ENCODE measurements around the gene TSKS.

The TSKS gene

DNA sequence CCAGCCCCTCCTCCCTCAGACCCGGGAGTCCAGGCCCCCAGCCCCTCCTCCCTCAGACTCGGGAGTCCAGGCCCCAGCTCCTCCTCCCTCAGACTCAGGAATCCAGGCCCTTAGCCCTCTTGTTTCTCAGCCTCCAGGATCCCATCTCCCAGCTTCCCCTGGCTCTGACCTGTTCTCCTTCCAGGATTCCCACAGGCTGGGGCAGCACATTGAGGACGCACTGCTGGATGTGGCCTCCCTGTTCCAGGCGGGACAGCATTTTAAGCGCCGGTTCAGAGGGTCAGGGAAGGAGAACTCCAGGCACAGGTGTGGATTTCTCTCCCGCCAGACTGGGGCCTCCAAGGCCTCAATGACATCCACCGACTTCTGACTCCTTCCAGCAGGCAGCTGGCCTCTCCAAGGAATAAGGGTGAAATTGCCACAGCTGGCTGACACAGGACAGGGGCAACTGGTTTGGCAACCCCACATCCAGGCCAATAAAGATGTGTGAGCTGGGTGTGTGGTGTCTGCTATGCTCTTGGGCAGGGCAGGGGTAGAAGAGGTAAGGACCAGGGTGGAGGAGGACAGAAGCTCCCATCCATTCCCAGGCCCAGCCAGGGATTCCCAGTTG is 49.8 kb downstream of the TSKS start:
- no peak for DNase-seq

DNA sequence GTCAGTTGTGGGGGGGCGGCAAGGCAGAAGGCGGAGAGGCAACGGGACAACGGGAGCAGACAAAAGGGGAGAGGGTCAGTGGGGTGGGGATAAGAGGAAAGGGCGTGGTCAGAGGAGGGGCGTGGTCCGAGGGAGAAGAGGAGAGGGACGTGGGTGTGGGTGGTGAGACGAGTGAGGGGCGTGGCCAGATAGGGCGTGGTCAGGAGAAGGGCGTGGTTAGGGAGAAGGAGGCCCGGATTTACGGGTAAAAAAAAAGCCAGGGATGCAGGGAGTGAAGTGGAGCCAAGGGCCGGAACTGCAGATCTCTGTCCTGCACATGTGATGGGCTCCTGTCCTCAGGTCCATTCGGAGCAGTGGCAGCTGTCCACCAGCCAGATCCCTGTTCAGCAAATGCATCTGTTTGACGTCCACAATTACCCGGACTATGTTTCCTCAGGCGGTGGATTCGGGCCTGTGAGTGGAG is 50.7 kb downstream of the TSKS start:
- DNase-seq = no peak

DNA sequence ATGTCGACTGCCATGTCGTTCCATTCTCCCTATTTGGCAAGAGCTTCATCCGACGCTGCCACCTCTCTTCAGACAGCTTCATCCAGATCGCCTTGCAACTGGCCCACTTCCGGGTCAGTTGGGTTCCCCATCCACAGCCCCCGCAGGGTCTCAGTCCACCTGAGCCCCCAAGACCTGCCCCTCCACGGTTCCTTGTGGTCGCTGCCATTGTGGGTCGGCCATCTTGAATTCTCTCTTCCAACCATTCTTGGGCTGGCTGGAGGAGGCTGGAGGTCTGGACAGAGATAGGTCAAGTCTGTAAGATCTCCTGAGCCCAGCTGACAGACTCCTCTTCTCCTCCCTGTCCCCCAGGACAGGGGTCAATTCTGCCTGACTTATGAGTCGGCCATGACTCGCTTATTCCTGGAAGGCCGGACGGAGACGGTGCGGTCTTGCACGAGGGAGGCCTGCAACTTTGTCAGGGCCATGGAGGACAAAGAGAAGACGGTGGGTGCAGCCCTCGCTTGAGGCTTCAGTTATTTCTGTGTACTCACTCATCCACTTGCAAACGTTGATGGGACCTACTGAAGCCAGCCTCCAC is 52.6 kb downstream of the TSKS start:
- no peak for DNase-seq

DNA sequence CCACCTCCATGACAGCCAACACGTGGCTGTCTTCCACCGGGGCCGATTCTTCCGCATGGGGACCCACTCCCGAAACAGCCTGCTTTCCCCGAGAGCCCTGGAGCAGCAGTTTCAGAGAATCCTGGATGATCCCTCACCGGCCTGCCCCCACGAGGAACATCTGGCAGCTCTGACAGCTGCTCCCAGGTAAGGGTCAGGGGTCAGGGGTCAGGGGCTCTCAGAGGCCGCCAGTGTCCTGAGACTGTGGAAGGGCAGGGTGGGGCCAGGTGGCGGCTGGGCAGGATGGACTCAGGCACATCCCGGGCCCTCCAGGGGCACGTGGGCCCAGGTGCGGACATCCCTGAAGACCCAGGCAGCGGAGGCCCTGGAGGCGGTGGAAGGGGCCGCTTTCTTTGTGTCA is 57.2 kb downstream of the TSKS start:
- DNase-seq = no peak

DNA sequence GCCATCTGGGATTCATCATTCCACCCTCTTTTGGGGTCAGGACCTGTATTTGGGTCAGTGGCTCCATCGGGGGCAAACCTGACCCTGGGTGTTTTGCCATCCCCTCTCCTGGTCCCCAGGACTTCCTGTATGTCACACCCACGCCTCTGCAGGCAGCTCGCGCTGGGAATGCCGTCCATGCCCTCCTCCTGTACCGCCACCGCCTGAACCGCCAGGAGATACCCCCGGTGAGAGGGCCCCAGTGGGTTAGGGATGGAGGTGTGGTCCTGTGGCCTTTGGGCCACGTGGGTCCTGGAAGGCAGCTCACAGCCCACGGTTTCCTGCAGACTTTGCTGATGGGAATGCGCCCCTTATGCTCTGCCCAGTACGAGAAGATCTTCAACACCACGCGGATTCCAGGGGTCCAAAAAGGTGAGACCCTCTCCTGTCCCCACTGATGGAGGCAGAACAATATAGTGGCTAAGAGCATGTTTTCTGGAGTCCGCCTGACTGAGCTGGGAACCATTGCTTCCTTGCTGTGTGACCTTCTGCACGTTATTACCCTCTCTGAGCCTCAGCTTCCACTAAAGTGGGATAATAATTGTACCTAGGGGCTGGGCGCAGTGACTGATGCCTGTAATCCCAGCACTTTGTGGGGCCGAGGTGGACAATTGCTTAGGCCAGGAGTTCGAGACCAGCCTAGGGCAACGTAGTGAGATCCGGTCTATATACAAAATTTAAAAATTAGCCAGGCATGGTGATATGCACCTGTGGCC is 58.0 kb downstream of the TSKS start:
- no peak for DNase-seq

DNA sequence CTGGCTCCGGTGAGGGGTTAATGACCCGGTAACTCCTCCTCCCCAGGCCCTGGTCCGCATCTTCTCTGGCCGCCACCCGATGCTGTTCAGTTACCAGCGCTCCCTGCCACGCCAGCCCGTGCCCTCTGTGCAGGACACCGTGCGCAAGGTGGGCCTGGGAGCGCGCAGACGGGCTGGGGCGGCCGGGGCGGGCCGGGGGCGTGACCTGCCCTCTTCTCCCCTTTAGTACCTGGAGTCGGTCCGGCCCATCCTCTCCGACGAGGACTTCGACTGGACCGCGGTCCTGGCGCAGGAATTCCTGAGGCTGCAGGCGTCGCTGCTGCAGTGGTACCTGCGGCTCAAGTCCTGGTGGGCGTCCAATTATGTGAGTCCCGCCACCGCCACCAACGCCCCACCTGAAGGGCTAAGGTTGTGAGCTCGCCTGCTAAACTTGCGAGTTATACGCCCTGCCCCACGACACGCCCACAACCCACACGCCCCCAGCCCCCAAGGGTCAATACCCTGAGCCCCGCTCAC is 61.8 kb downstream of the TSKS start:
- DNase-seq = no peak

DNA sequence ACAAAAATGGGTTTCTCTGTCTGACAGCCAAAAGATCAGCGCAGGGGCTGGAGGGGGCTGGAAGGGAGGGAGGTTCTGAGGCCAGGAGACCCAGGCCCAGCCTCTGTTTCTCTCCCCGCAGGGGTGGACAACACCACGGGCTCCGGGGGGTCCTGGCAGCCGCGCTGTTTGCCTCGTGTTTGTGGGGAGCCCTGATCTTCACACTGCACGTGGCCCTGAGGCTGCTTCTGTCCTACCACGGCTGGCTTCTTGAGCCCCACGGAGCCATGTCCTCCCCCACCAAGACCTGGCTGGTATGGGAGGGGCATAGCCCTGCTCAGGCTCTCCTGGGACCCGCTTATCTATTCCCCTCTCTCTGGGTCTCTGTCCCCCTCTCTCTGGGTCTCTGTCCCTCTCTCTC is 62.5 kb downstream of the TSKS start:
- no peak for DNase-seq

DNA sequence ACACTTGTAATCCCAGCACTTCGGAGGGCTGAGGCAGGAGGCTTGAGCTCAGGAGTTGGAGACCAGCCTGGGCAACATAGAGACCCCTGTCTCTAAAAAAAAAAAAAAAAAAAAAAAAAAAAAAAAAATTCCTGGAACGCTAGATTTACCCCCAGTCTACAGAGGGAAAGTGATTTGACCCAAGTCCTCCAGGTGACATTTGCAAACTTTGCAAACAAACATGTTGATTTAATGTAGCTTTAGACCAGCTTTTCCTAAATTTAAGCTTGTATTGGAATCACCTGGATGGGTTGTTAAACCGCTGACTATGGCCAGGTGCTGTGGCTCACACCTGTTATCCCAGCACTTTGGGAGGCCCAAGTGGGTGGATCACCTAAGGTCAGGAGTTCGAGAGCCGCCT is 63.7 kb downstream of the TSKS start:
- no peak for DNase-seq

DNA sequence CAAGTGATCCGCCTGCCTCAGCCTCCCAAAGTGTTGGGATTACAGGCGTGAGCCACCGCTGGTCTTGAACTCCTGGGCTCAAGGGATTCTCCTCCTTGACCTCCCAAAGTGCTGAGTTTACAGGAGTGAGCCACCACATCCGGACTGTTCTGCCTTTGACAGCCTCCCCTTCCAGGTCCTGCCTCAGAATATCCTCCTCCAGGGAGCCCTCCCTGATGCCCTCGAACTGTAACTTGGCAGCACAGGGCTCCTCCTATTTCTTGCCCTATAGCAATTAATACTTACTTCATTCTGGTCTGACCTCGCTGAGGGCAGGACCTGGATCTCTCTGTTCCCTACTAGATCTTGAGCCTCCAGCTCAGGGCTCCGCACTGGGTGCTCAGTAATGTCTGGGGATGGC is 66.2 kb downstream of the TSKS start:
- no peak for DNase-seq

DNA sequence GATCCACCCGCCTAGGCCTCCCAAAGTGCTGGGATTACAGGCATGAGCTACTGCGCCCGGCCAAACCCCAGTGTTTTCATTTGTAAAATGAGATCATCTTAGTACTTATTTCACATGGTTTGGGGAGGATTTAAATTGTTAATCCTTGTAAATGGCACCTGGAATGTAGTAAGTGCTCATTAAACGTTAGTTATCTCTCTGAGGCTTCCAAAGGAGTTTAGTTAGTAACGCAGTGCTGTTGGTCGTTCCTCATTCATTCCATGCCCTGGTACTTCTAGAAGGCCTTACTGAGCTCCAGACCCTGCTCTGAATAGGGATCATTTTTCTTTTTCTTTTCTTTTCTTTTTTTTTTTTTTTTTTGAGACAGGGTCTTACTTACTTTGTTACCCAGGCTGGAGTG is 67.0 kb downstream of the TSKS start:
- no peak for DNase-seq

DNA sequence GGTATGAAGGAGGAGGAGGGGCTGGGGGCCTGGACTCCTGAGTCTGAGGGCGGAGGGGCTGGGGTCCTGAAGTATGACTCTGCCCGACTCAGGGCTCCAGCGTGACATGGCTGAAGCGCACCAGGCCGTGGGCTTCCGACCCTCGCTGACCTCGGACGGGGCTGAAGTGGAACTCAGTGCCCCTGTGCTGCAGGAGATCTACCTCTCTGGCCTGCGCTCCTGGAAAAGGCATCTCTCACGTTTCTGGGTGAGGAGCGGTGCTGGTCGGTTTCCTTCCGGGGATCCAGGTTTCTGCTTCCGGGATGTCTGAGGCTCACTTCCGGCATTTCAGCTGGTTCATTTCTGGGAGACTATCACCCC is 71.0 kb downstream of the TSKS start:
- DNase-seq = no peak

DNA sequence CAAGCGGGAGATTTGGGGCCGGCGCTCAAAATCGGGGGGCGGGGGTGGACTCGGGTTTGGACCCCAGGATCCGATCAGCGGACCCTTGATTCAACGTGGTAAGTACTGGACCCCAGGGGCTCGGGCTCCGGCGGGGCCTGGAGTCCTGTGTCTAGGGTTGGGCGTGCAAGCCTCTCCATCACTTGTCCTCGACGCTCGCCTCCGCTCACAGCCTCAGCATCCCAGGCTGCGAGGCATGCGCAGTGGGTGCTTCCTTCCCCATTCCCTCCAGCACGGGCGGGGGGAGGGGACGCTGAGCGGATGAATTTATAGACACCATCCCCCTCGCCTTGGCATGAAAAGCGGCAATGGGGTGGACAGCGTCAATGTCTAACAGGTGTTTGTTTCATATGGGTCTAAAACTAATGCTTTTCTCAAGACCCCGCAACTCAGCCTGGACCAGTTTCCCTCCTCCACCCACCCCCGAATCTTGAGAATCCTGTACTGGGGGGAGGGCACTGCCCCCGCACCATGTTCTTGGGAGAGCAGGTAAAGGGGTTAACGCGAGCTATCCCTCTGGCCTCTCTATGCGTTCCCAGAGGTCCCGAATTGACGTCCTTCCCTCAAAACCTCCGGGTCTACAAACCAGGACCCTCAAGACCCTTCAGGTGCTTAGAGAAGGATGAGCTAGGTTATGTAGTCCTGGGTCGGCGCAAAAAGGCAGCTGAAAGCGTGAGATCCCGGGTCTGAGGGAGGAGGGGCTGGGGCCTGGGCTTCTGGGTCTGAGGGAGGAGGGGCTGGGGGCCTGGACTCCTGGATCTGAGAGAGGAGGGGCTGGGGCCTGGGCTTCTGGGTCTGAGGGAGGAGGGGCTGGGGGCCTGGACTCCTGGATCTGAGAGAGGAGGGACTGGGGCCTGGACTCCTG is 71.6 kb downstream of the TSKS start:
- DNase-seq = no peak

DNA sequence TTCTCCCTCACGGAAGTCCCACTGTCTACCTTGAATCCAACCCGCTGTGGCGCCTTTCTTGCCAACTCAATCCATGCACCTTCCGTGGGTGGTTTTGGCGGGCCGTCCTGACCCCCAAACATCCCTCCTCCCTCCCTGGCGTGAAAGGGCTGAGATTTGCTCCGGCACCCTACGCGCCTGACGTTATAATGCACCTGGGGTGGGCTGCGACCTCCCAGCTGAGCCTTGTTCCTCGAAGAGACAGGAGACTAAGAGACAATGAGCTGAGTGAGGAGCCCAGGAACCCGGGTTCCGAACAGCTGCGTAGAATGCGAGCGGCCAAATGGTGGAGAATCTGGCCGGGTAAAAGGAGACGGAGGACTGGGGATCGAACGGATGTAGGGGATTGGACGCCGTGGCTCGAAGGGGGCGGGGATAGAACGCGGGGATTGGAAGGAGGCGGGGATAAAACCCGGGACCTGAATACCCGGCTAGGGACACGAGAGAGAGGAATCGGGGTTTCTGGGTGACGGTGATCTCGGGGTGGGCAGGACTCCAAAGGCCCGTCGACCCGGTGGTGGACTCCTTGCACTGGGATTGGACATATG is 72.4 kb downstream of the TSKS start, which contains the start of gene CPT1C:
CPT1C (plus strand) TSS at position 461 of the 587 bp plus-strand sequence. CDS start 1,137 bp downstream, outside the sequence.
- no peak for DNase-seq

DNA sequence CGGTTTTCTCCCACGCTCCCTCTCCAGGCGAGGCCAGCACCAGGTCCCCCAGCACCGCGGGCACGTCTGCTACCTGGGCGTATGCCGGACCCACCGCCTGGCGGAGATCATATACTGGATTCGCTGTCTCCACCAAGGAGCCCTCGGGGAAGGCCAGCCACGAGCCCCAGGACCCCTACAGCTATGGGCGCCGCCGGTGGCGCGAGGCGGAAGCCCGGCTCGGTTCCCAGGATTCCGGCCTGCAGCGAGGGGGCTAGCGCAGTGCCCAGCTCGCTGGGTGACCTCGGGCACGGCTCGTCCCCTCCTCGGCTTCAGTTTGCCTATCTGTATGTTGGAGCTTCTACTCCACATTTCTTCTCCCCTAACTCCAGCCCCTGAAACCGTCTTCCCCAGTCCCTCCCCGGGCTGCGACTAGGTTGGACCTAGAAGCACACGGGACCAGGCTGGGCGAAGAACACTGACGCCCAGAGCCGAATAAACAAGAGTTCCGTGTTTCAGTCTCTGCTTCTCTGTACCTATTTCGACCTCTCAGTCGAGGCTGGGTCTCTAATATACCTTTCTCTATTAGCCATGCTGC is 72.9 kb downstream of the TSKS start:
- DNase-seq = no peak

Data from cortex of kidney (tissue), 1 donor.